Testis (tissue), 3 donors: ENCODE data around the gene TMEM40. TPM values are rescaled to one million over a fixed set of nuclear protein-coding genes. Genes with fewer than 3 reads are reported as not detected.
"Not testable (repeated sequence)": the region's sequence is repeated elsewhere in the genome, so short reads cannot be mapped to it uniquely, and the experiment has no call there.

Experiments
- DNase-seq: peaks from one replicate; pipeline ENCODE4 v3.0.0-alpha.2; 2019
- H3K27ac ChIP-seq, 2 donors: fragments of 200-600 bp; sonication (generic); one replicate each; pipeline ENCODE4 v1.5.1; 2019
- H3K27me3 ChIP-seq: fragments of 200-600 bp; sonication (generic); one replicate; pipeline ENCODE4 v1.5.1; 2019
- H3K36me3 ChIP-seq: fragments of 200-600 bp; sonication (generic); one replicate; pipeline ENCODE4 v1.5.1; 2017; ENCODE audit warnings: low read depth; ENCODE audit errors: missing control alignments
- H3K4me1 ChIP-seq: fragments of 200-600 bp; sonication (generic); one replicate; pipeline ENCODE4 v1.5.1; 2019
- H3K4me3 ChIP-seq, 2 donors: fragments of 200-600 bp; sonication (generic); one replicate each; pipeline ENCODE4 v1.5.1; 2017 to 2019
- H3K9me3 ChIP-seq: fragments of 200-600 bp; sonication (generic); one replicate; pipeline ENCODE4 v1.5.1; 2017
- POLR2A ChIP-seq: fragments of 450-650 bp; IDR thresholded peaks from one replicate; pipeline ENCODE4 v1.6.1; 2017; ENCODE audit warnings: antibody characterized with exemption, mild to moderate bottlenecking, moderate library complexity
- WGBS, 2 donors: methylation state at CpG; one replicate each; pipeline ENCODE4 v1.1.5; 2018; 5-methylcytosine and 5-hydroxymethylcytosine counted together
- intact Hi-C: fragments of 100-400 bp; cut with DNase I; formaldehyde crosslinking; loops from one replicate; pipeline ENCODE4 v1.15.1; 2023; ENCODE audit warnings: low total_unique reads
- polyA plus RNA-seq: library from polyadenylated mRNA; stranded (reverse); fragments of 350-450 nt; fragmentation: Illumina TruSeq; extraction: RNeasy Lipid Tissue Mini Kit (QIAGEN cat#74804); gene quantifications from one replicate; pipeline ENCODE4 v1.2.3, GENCODE V29; 2014; ENCODE audit warnings: low read depth, low replicate concordance; ENCODE audit not compliant: insufficient read depth
- total RNA-seq, 2 donors: library from RNA; depleted of rRNA; stranded (reverse); fragments of >200 nt; gene quantifications; one replicate each; pipeline ENCODE4 v1.2.3, GENCODE V29; 2016
- TF ChIP-seq, protein P1 (sequence below), 3 experiments: fragments of 450-650 bp in 2 of 3; fragments of 200-600 bp in 1 of 3; sonication (generic) in 1 of 3; IDR thresholded peaks; one replicate each; pipeline ENCODE4 v1.5.1; 2016 to 2019; ENCODE audit warnings: antibody characterized with exemption in 3 of 3, mild to moderate bottlenecking in 2 of 3, moderate library complexity in 1 of 3

TMEM40 gene
- total and polyA plus RNA-seq, 3 donors from 2014 or later = 0.96 to 1.7 (median 1.5) TPM

DNA sequence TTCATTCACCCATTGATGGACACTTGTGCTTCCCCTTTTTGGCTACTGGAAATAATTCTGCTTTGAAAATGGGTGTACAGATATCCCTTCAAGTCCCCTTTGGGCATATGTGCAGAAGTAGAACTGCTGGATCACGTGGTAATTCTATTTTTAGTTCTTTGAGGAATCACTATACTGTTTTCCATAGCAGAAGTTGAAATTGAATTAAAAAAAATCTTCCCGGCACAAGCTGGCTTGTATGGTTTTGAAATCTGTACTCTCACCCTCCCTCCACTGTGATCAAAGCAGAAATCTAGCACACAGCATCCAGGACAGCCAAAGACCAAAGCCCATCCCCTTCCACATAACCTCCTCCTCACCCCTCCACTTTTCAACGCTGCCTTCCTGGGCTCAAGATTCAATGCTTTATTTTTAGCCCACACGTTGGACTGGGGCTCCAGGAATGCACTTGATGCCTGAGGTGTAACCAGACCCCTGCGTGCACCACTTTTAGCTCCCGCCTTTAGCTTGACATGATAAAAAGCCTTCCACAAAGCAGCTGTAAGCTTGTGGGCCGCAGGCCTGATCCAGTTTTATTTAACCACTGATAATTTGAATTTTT is 29.9 kb downstream of the TMEM40 start:
- Histone ChIP-seq H3K36me3 (no peaks in the 10 kb centered on the region), H3K9me3 (no peaks in the 10 kb centered on the region), H3K4me1 (no peaks in the 10 kb centered on the region), H3K27ac (no peak overlapping the region), H3K4me3 (no peak overlapping the region), H3K27me3 (no peaks in the 10 kb centered on the region)
- intact Hi-C loops = no loop called here
- WGBS, 2 donors = 49 to 53% methylated on average over 7 of the region's 7 CpGs
- TF ChIP-seq, protein P1, sequence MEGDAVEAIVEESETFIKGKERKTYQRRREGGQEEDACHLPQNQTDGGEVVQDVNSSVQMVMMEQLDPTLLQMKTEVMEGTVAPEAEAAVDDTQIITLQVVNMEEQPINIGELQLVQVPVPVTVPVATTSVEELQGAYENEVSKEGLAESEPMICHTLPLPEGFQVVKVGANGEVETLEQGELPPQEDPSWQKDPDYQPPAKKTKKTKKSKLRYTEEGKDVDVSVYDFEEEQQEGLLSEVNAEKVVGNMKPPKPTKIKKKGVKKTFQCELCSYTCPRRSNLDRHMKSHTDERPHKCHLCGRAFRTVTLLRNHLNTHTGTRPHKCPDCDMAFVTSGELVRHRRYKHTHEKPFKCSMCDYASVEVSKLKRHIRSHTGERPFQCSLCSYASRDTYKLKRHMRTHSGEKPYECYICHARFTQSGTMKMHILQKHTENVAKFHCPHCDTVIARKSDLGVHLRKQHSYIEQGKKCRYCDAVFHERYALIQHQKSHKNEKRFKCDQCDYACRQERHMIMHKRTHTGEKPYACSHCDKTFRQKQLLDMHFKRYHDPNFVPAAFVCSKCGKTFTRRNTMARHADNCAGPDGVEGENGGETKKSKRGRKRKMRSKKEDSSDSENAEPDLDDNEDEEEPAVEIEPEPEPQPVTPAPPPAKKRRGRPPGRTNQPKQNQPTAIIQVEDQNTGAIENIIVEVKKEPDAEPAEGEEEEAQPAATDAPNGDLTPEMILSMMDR (IDR thresholded peaks at IDR 0.05) = no peak
- TF ChIP-seq POLR2A = no peak
- DNase-seq = no peak

DNA sequence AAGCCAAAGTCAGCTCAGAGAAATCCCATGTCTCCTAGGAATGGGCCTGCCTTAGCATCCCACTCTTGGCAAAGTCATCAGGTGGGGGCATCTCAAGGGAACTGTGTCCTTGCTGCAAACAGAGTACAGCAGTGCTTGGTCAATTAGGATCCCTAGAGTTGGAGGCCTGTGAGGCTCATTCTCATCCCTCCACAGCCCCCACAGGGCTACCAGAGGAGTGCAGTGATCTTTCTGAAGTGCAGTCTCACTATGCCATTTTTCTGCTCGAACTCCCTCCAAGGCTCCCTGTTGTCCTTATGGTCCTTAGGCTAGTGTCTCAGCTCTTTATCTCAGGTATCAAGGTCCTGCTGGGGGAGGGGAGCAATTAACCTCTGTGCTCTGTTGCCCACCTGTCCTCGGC is 31.1 kb downstream of the TMEM40 start:
- no peak overlapping the region for H3K4me3 ChIP-seq
- no peak for DNase-seq
- no peaks in the 10 kb centered on the region for H3K4me1 ChIP-seq
- no peak overlapping the region for H3K27ac ChIP-seq
- intact Hi-C loops = no loop called here
- TF ChIP-seq POLR2A = no peak
- TF ChIP-seq, protein P1 (IDR thresholded peaks at IDR 0.05) = no peak
- no peaks in the 10 kb centered on the region for H3K9me3 ChIP-seq
- H3K27me3 ChIP-seq = no peaks in the 10 kb centered on the region
- 88 to 94% methylated on average over 2 of the region's 2 CpGs for WGBS, 2 donors
- H3K36me3 ChIP-seq = no peaks in the 10 kb centered on the region

DNA sequence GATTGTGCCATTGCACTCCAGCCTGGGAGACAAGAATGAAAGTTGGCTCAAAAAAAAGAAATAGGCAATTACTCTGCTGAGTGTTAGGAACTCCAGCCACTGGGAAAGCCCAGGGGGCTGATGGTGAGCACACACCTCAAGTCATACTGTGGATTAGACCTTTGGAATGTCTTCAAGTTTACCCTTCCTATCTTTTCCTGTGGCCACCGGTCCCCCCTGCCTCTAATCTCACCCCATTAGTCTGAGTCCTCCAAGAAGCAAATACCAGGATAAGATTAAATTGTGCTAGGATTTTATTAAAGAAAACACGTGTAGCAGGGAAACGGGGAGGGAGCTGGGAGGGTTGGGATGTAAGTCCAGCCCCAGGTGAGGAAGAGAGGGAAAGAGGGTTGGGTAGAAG is 31.6 kb downstream of the TMEM40 start:
- TF ChIP-seq POLR2A = no peak
- TF ChIP-seq, protein P1 (IDR thresholded peaks at IDR 0.05) = no peak
- no peak for DNase-seq
- 50 to 61% methylated on average over 3 of the region's 3 CpGs for WGBS, 2 donors
- Histone ChIP-seq H3K4me1 (no peaks in the 10 kb centered on the region), H3K27me3 (no peaks in the 10 kb centered on the region), H3K9me3 (no peaks in the 10 kb centered on the region), H3K27ac (no peak overlapping the region), H3K4me3 (no peak overlapping the region), H3K36me3 (no peaks in the 10 kb centered on the region)
- intact Hi-C loops = no loop called here

DNA sequence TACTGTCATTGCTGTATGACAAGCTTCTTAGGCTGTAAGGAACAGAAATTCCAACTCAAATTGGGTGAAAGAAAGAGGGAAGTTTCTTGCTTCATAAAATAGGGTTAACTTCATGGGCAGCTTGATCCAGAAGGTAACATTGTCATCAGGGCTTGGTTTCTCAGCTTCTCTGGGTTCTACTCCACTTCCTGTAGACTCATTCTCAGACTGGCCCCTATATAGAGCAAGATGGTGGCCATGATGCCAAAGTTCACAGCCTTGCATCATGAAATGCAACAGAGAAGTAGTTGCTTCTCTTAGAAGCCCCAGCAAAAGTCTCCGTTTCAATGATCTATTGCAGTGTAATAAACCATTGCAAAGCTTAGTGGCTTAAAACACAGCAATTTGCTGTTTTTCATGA is 33.6 kb downstream of the TMEM40 start:
- H3K4me3 ChIP-seq = no peak overlapping the region
- no peak for TF ChIP-seq POLR2A
- TF ChIP-seq, protein P1 (IDR thresholded peaks at IDR 0.05) = no peak
- no peaks in the 10 kb centered on the region for H3K36me3 ChIP-seq
- 84 to 96% methylated on average over 1 of the region's 1 CpG for WGBS, 2 donors
- no peak for DNase-seq
- peaks cover under 1% of the 10 kb centered on the region for H3K4me1 ChIP-seq
- no peak overlapping the region for H3K27ac ChIP-seq
- H3K27me3 ChIP-seq = no peaks in the 10 kb centered on the region
- intact Hi-C loops = no loop called here
- no peaks in the 10 kb centered on the region for H3K9me3 ChIP-seq

DNA sequence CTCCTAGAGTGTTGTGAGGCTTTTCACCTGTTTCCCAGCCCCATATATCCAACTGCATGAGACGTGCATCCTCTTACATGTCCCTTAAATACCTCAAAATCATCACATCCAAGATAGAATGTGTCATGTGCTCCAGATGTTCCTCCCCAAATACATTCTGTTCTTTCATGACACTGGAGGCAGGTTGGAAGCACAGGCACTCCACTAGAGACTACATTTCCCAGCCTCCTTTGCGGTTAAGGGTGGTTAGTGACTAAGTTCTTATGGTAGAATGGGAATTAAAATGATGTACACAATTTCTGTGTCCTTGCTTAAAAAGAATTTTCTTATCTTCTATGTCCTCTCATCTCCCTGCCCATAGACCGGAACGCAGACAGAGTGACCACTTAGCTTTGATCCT is 34.3 kb downstream of the TMEM40 start:
- Histone ChIP-seq H3K4me3 (no peak overlapping the region), H3K27ac (no peak overlapping the region), H3K36me3 (no peaks in the 10 kb centered on the region), H3K9me3 (no peaks in the 10 kb centered on the region), H3K4me1 (peaks cover 4% of the 10 kb centered on the region), H3K27me3 (no peaks in the 10 kb centered on the region)
- TF ChIP-seq, protein P1 (IDR thresholded peaks at IDR 0.05) = no peak
- no peak for TF ChIP-seq POLR2A
- DNase-seq = no peak
- intact Hi-C loops = no loop called here
- WGBS, 2 donors = 79 to 85% methylated on average over 4 of the region's 4 CpGs

DNA sequence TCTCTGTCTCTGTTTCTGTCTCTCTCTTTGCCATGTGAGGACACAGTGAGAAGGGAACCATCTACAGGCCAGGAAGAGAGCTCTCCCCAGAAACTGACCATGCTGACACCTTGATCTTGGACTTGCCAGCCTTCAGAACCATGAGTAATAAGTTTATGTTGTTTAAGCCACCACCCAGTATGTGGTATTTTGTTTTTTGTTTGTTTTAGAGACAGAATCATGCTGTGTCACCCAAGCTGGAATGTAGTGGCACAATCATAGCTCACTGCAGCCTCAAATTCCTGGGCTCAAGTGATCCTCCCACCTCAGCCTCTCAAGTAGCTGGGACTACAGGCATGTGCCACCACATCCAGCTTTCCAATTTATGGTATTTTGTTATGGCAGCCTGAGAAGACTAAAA is 35.7 kb downstream of the TMEM40 start:
- intact Hi-C loops, H3K9me3 ChIP-seq, H3K27ac ChIP-seq, H3K27me3 ChIP-seq, H3K4me3 ChIP-seq, H3K4me1 ChIP-seq, DNase-seq, H3K36me3 ChIP-seq: not testable (repeated sequence)
